CD4-positive, alpha-beta T cell (primary cell): Measurements from ENCODE around the gene B3GALNT2. TPM values are rescaled to one million over a fixed set of nuclear protein-coding genes. Genes with fewer than 3 reads are reported as not detected.
"Not testable (repeated sequence)": the region's sequence is repeated elsewhere in the genome, so short reads cannot be mapped to it uniquely, and the experiment has no call there.

Experiments
- ATAC-seq: fragments of 200-7000 bp; cut with Tn5 transposase; one replicate; pipeline ENCODE4 v1.10.0; 2022; ENCODE audit warnings: mild to moderate bottlenecking; ENCODE audit not compliant: poor library complexity
- CTCF ChIA-PET: fragments of 350-600 bp; sonication (Branson Sonifier 250); formaldehyde crosslinking; loops from one replicate; lab custom pipeline; 2021; ENCODE audit warnings: antibody characterized with exemption, inconsistent platforms; lab: Charles Lee
- POLR2A ChIA-PET: fragments of 350-600 bp; sonication (Branson Sonifier 250); formaldehyde crosslinking; loops from one replicate; lab custom pipeline; 2021; ENCODE audit warnings: antibody characterized with exemption, inconsistent platforms; lab: Charles Lee
- DNase-seq, 14 experiments: peaks; one replicate each; pipeline ENCODE4 v3.0.0-alpha.2; 2013 to 2020; ENCODE audit warnings: mixed read lengths in 2 of 14
- H3K27ac ChIP-seq, 2 donors: one replicate each; pipeline versions ENCODE4 v1.5.1 to v1.7.0; 2013; ENCODE audit warnings: low read length in 2 of 2, low read depth in 1 of 2, mild to moderate bottlenecking in 1 of 2
- H3K27me3 ChIP-seq, 2 experiments: 1 replicate in 1 of 2; 2 replicates in 1 of 2; pipeline versions ENCODE4 v1.6.1 to v1.7.0; 2013; ENCODE audit warnings: low read length in 2 of 2, control low read depth in 1 of 2, mild to moderate bottlenecking in 1 of 2, moderate library complexity in 1 of 2; ENCODE audit not compliant: insufficient read depth in 2 of 2, control insufficient read depth in 1 of 2
- H3K36me3 ChIP-seq: one replicate; pipeline ENCODE4 v1.6.1; 2013; ENCODE audit warnings: low read length, control low read depth; ENCODE audit not compliant: insufficient read depth
- H3K4me1 ChIP-seq: one replicate; pipeline ENCODE4 v1.6.1; 2013; ENCODE audit warnings: low read length, control low read depth; ENCODE audit not compliant: insufficient read depth
- H3K4me3 ChIP-seq: one replicate; pipeline ENCODE4 v1.5.1; 2013; ENCODE audit warnings: mild to moderate bottlenecking, low read length, moderate library complexity
- H3K9me3 ChIP-seq, 2 experiments: 1 replicate in 1 of 2; 2 replicates in 1 of 2; pipeline versions ENCODE4 v1.6.1 to v1.7.0; 2013; ENCODE audit warnings: low read length in 2 of 2, mild to moderate bottlenecking in 2 of 2, control low read depth in 1 of 2, moderate library complexity in 1 of 2; ENCODE audit not compliant: control insufficient read depth in 1 of 2, insufficient read depth in 1 of 2
- H3K27ac Mint-ChIP-seq: one replicate; pipeline ENCODE4 v1.8.0; 2020; ENCODE audit warnings: mixed read lengths
- H3K27me3 Mint-ChIP-seq: one replicate; pipeline ENCODE4 v1.8.0; 2021; ENCODE audit warnings: mixed read lengths
- H3K36me3 Mint-ChIP-seq: one replicate; pipeline ENCODE4 v1.8.0; 2021; ENCODE audit warnings: low read depth, mixed read lengths
- H3K4me1 Mint-ChIP-seq: one replicate; pipeline ENCODE4 v1.8.0; 2021; ENCODE audit warnings: low read depth, mixed read lengths
- H3K4me3 Mint-ChIP-seq: one replicate; pipeline ENCODE4 v1.8.0; 2020; ENCODE audit warnings: mild to moderate bottlenecking, mixed read lengths
- H3K9me3 Mint-ChIP-seq: one replicate; pipeline ENCODE4 v1.8.0; 2020; ENCODE audit warnings: mixed read lengths
- intact Hi-C, 2 experiments: fragments of 100-400 bp; cut with DNase I in 1 of 2; cut with micrococcal nuclease in 1 of 2; formaldehyde crosslinking; loops; one replicate each; pipeline versions ENCODE4 v1.15.1 to v1.9.0; 2023 to 2025; cut with DNase I, micrococcal nuclease
- total RNA-seq, 174 experiments: library from RNA in 2 of 174; stranded (reverse) in 2 of 174; gene quantifications; one replicate each; pipeline ENCODE4 v1.2.3 and lab custom pipeline; 2021 to 2026
- TF ChIP-seq, protein P1 (sequence below): fragments of 200-600 bp; IDR thresholded peaks from one replicate; pipeline ENCODE4 v1.8.0; 2022; ENCODE audit warnings: antibody characterized with exemption, mild to moderate bottlenecking

The B3GALNT2 gene
- total RNA-seq, 2 experiments from 2014 or later = 4.0 to 5.4 TPM

DNA sequence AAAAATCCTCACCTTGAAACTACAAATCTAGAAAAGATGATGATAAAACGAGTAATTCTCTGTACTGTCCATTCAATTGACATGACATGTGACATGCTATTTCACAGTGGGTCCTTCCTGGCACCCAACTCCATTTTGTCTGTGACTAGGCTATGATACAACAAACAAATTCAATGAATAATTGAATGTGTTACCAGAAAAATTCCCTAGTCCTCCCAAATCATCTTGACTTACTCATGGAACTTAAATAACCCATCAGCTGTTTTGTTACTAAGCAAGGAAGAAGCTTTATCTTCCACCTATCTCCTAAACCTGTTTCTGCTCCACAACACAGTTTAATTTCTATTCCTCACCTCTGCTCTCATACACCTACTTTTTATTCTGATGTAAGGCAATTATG, 30.4 kb downstream of the B3GALNT2 start:
- Histone ChIP-seq H3K4me1 (no peaks in the 10 kb centered on the region), H3K36me3 (peaks cover 5% of the 10 kb centered on the region), H3K27ac (no peak overlapping the region), H3K9me3 (no peaks in the 10 kb centered on the region), H3K4me3 (no peak overlapping the region), H3K27me3 (no peaks in the 10 kb centered on the region)
- Mint-ChIP-seq H3K27ac (no peak overlapping the region), H3K36me3 (peaks cover 41% of the 10 kb centered on the region), H3K27me3 (no peaks in the 10 kb centered on the region), H3K4me3 (no peak overlapping the region), H3K9me3 (no peaks in the 10 kb centered on the region), H3K4me1 (no peaks in the 10 kb centered on the region)
- DNase-seq = no peak
- POLR2A ChIA-PET = no interaction called here
- intact Hi-C loops = no loop called here
- TF ChIP-seq, protein P1, sequence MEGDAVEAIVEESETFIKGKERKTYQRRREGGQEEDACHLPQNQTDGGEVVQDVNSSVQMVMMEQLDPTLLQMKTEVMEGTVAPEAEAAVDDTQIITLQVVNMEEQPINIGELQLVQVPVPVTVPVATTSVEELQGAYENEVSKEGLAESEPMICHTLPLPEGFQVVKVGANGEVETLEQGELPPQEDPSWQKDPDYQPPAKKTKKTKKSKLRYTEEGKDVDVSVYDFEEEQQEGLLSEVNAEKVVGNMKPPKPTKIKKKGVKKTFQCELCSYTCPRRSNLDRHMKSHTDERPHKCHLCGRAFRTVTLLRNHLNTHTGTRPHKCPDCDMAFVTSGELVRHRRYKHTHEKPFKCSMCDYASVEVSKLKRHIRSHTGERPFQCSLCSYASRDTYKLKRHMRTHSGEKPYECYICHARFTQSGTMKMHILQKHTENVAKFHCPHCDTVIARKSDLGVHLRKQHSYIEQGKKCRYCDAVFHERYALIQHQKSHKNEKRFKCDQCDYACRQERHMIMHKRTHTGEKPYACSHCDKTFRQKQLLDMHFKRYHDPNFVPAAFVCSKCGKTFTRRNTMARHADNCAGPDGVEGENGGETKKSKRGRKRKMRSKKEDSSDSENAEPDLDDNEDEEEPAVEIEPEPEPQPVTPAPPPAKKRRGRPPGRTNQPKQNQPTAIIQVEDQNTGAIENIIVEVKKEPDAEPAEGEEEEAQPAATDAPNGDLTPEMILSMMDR = no peak
- CTCF ChIA-PET = interaction anchor here (0.6 kb wide), 1 partner anchor 620 kb away, joined by 3 read pairs; no protein-coding TSS in a partner anchor
- ATAC-seq = no peak

DNA sequence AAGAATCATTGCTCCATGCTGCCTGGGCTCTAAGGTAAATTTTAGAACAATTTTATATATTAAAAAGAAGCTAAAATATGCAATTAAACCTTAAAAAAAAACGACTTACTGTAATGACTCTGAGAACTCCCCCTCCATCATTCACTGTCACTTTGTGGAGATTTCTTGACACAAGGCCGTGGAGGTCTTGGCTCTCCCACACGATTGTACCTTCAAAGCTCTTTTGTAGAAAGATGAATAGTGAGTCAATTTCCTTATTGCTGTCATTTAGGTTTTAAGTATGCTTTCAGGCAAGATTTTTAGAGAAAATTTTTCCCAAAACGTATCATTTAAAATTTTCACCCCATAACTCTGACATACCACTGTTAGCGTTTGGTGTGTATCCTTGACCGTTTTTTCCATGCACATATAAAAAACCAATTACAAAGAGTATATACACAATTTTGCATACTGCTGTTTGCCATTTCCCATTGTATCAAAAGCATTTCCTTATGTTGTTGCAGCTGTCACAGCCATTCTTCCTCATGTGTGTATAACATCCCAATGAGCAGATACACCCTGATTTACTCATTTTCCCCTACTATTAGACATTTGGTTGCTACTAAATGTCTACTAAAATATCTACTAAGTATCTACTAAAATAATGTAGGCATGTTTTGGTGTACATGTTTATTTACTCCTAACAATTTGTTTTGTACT, 33.4 kb downstream of the B3GALNT2 start:
- no peaks in the 10 kb centered on the region for H3K36me3 ChIP-seq
- H3K4me1 Mint-ChIP-seq = no peaks in the 10 kb centered on the region
- ChIA-PET POLR2A (no interaction called here), CTCF (no interaction called here)
- DNase-seq = no peak
- H3K27ac Mint-ChIP-seq = no peak overlapping the region
- no peaks in the 10 kb centered on the region for H3K9me3 ChIP-seq
- no peak overlapping the region for H3K4me3 ChIP-seq
- TF ChIP-seq, protein P1 = no peak
- H3K27me3 ChIP-seq = no peaks in the 10 kb centered on the region
- no peaks in the 10 kb centered on the region for H3K27me3 Mint-ChIP-seq
- no peaks in the 10 kb centered on the region for H3K9me3 Mint-ChIP-seq
- ATAC-seq = no peak
- peaks cover 22% of the 10 kb centered on the region for H3K36me3 Mint-ChIP-seq
- no peak overlapping the region for H3K4me3 Mint-ChIP-seq
- intact Hi-C loops = no loop called here
- no peaks in the 10 kb centered on the region for H3K4me1 ChIP-seq
- H3K27ac ChIP-seq = no peak overlapping the region

DNA sequence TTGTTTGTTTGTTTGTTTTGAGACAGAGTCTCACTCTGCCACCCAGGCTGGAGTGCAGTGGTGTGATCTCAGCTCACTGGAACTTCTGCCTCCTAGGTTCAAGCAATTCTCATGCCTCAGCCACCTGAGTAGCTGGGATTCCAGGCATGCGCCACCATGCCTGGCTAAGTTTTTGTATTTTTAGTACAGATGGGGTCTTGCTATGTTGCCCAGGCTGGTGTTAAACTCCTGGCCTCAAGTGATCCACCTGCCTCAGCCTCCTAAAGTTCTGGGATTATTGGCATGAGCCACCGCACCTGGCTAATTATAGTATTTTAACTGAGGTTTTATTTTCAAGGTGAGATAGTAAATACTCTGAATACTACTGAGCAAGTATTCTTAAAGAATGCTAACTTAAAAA, 34.4 kb downstream of the B3GALNT2 start:
- DNase-seq, H3K9me3 Mint-ChIP-seq, H3K36me3 ChIP-seq, H3K4me1 Mint-ChIP-seq, H3K4me1 ChIP-seq, H3K4me3 Mint-ChIP-seq, H3K27me3 Mint-ChIP-seq, intact Hi-C loops, H3K9me3 ChIP-seq, H3K27me3 ChIP-seq, H3K27ac ChIP-seq, ATAC-seq, H3K4me3 ChIP-seq, POLR2A ChIA-PET, H3K27ac Mint-ChIP-seq: not testable (repeated sequence)
- CTCF ChIA-PET = interaction anchor here (1.1 kb wide), 1 partner anchor 35 kb away, joined by 3 read pairs; no protein-coding TSS in a partner anchor
- H3K36me3 Mint-ChIP-seq = peaks cover 22% of the 10 kb centered on the region

DNA sequence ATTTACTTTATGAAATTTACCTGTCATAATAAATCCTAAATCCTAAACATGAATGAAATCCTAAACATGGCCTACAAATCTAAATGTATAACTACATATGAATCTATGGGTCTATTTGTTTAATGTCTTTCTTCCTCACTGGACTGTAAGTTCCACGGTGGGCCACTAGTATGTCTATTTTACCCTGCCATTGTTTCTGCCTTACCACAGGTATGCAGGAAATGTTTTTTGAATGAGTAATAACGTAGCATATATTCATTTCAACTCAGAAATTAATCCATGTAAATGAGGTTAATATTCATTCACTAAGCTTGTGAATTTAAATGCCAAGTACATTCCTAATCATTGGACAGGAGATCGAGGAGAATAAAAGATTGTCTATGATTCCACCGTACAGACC, 35.3 kb downstream of the B3GALNT2 start:
- Mint-ChIP-seq H3K4me1 (peaks cover 4% of the 10 kb centered on the region), H3K27me3 (no peaks in the 10 kb centered on the region), H3K36me3 (peaks cover 22% of the 10 kb centered on the region), H3K4me3 (no peak overlapping the region), H3K9me3 (no peaks in the 10 kb centered on the region), H3K27ac (no peak overlapping the region)
- CTCF ChIA-PET = no interaction called here
- intact Hi-C loops = no loop called here
- Histone ChIP-seq H3K27me3 (no peaks in the 10 kb centered on the region), H3K36me3 (no peaks in the 10 kb centered on the region), H3K27ac (no peak overlapping the region), H3K9me3 (no peaks in the 10 kb centered on the region), H3K4me3 (no peak overlapping the region), H3K4me1 (no peaks in the 10 kb centered on the region)
- ATAC-seq (no peak), DNase-seq (no peak)
- POLR2A ChIA-PET = no interaction called here
- TF ChIP-seq, protein P1 = no peak
